GM12878 (cell line): ENCODE measurements around the gene ZFP3. TPM values are rescaled to one million over a fixed set of nuclear protein-coding genes. Genes with fewer than 3 reads are reported as not detected.
"Not testable (repeated sequence)": the region's sequence is repeated elsewhere in the genome, so short reads cannot be mapped to it uniquely, and the experiment has no call there.

ENCODE experiments used
- ATAC-seq: fragments of 200-7000 bp; cut with Tn5 transposase; 3 replicates; pipeline ENCODE4 v1.9.1; 2020; ENCODE audit warnings: mild to moderate bottlenecking, moderate library complexity
- BruUV-seq: library from RNA; stranded (reverse); fragments of 400-500 nt; replicated peaks from 2 replicates; lab custom pipeline; 2021; lab: Mats Ljungman, UMichigan
- CTCF ChIA-PET: fragments of 300-600 bp; sonication (Branson Sonifier 250); formaldehyde crosslinking; extraction: SDS; loops from one replicate; lab custom pipeline; 2021; ENCODE audit warnings: inconsistent platforms; lab: Yijun Ruan, JAX
- POLR2A ChIA-PET: fragments of 350-600 bp; formaldehyde crosslinking; extraction: SDS; loops from one replicate; lab custom pipeline; 2021; ENCODE audit warnings: inconsistent platforms; lab: Charles Lee
- RAD21 ChIA-PET: fragments of 300-600 bp; sonication (Branson Sonifier 250); formaldehyde crosslinking; loops from one replicate; lab custom pipeline; 2023; ENCODE audit warnings: antibody characterized with exemption; ENCODE audit not compliant: unreplicated experiment; lab: Charles Lee
- SMC1A ChIA-PET: fragments of 300-600 bp; sonication (Branson Sonifier 250); formaldehyde crosslinking; loops from one replicate; lab custom pipeline; 2023; ENCODE audit not compliant: unreplicated experiment, uncharacterized antibody; lab: Charles Lee
- DNase-seq: peaks from one replicate; pipeline ENCODE4 v3.0.0-alpha.2; 2011; ENCODE audit warnings: low read depth, low spot score
- FAIRE-seq: peaks from 3 replicates; lab custom pipeline; 2011; peaks lifted over from hg19 to GRCh38; lab: Jason Lieb, UNC
- H2AFZ ChIP-seq: 2 replicates; pipeline ENCODE4 v1.6.0; 2011; ENCODE audit warnings: low read depth, low read length, control low read depth; ENCODE audit not compliant: control insufficient read depth
- H3K27ac ChIP-seq: 2 replicates; pipeline ENCODE4 v1.5.1; 2011; ENCODE audit warnings: control low read depth; ENCODE audit not compliant: control insufficient read depth, insufficient read depth
- H3K27me3 ChIP-seq, 2 experiments: replicated peaks in 1 of 2; 2 replicates each; pipeline versions ENCODE4 v1.6.0 to v1.6.1; 2011; ENCODE audit warnings: low read length in 1 of 2; ENCODE audit not compliant: control insufficient read depth in 2 of 2, insufficient read depth in 2 of 2
- H3K36me3 ChIP-seq, 2 experiments: 2 replicates each; pipeline ENCODE4 v1.5.1; 2011; ENCODE audit warnings: low read length in 1 of 2; ENCODE audit not compliant: control insufficient read depth in 2 of 2, insufficient read depth in 2 of 2
- H3K4me1 ChIP-seq: 2 replicates; pipeline ENCODE4 v1.6.1; 2011; ENCODE audit warnings: mild to moderate bottlenecking, low read length, moderate library complexity, mixed read lengths; ENCODE audit not compliant: control insufficient read depth, insufficient read depth
- H3K4me2 ChIP-seq: 2 replicates; pipeline ENCODE4 v1.6.0; 2011; ENCODE audit warnings: control low read depth; ENCODE audit not compliant: control insufficient read depth, insufficient read depth
- H3K4me3 ChIP-seq: fragments of 200-600 bp; sonication (generic); 2 replicates; pipeline ENCODE4 v1.5.1; 2016
- H3K79me2 ChIP-seq: 2 replicates; pipeline ENCODE4 v1.6.0; 2011; ENCODE audit warnings: low read length; ENCODE audit not compliant: control insufficient read depth, insufficient read depth
- H3K9ac ChIP-seq: 2 replicates; pipeline ENCODE4 v1.8.0; 2011; ENCODE audit warnings: low read length, control low read depth, mixed read lengths; ENCODE audit not compliant: control insufficient read depth, insufficient read depth
- H3K9me3 ChIP-seq: replicated peaks from 3 replicates; pipeline ENCODE4 v1.5.1; 2011; ENCODE audit warnings: mild to moderate bottlenecking, low read length; ENCODE audit not compliant: control insufficient read depth, insufficient read depth
- H4K20me1 ChIP-seq: 2 replicates; pipeline ENCODE4 v1.6.0; 2011; ENCODE audit not compliant: control insufficient read depth, insufficient read depth
- BRCA1 ChIP-seq: IDR thresholded peaks from 2 replicates; pipeline ENCODE4 v1.6.1; 2011; ENCODE audit warnings: low read depth, low read length, improper control_type of control experiment
- CREM ChIP-seq: IDR thresholded peaks from 2 replicates; pipeline ENCODE4 v1.6.1; 2014; ENCODE audit warnings: antibody characterized with exemption, low read depth
- EED ChIP-seq: sonication (generic); IDR thresholded peaks from 2 replicates; pipeline ENCODE4 v1.6.1; 2016; ENCODE audit warnings: antibody characterized with exemption, low read depth
- ETV6 ChIP-seq, 2 experiments: fragments of 450-650 bp in 1 of 2; IDR thresholded peaks in 1 of 2; conservative IDR thresholded peaks in 1 of 2; 2 replicates each; pipeline ENCODE4 v1.6.1; 2014; ENCODE audit warnings: antibody characterized with exemption in 1 of 2, borderline replicate concordance in 1 of 2, low read depth in 1 of 2, mild to moderate bottlenecking in 1 of 2, moderate library complexity in 1 of 2
- KDM1A ChIP-seq: fragments of 200-600 bp; sonication (generic); IDR thresholded peaks from 2 replicates; pipeline ENCODE4 v1.6.1; 2016; ENCODE audit warnings: borderline replicate concordance
- NFXL1 ChIP-seq: fragments of 450-650 bp; IDR thresholded peaks from 2 replicates; pipeline ENCODE4 v1.6.1; 2017; ENCODE audit warnings: antibody characterized with exemption, mild to moderate bottlenecking, borderline replicate concordance
- POLR2AphosphoS2 ChIP-seq: IDR thresholded peaks from 2 replicates; pipeline ENCODE4 v1.6.1; 2011; ENCODE audit warnings: low read depth, mild to moderate bottlenecking, low read length, improper control_type of control experiment, moderate library complexity
- RBBP5 ChIP-seq: fragments of 200-600 bp; sonication (generic); conservative IDR thresholded peaks from 2 replicates; pipeline ENCODE4 v1.6.1; 2016
- RCOR1 ChIP-seq: conservative IDR thresholded peaks from 2 replicates; pipeline ENCODE4 v1.6.1; 2012; ENCODE audit warnings: low read depth, low read length, improper control_type of control experiment
- ZZZ3 ChIP-seq: IDR thresholded peaks from 2 replicates; pipeline ENCODE4 v1.6.1; 2011; ENCODE audit warnings: low read depth; ENCODE audit not compliant: control insufficient read depth, insufficient read length
- WGBS: methylation state at CpG from one replicate; pipeline ENCODE4 v1.1.6; 2016; ENCODE audit warnings: low lambda C conversion rate; ENCODE audit not compliant: insufficient replicate concordance, insufficient coverage; ENCODE audit errors: missing lambda C conversion rate; 5-methylcytosine and 5-hydroxymethylcytosine counted together
- in situ Hi-C: fragments of 300-500 bp; cut with MboI; formaldehyde crosslinking; loops from 9 replicates; pipeline ENCODE4 v1.14.3; 2018; ENCODE audit warnings: mixed read lengths
- intact Hi-C: fragments of 100-400 bp; cut with micrococcal nuclease; formaldehyde crosslinking; loops from one replicate; pipeline ENCODE4 v1.14.2; 2022; ENCODE audit not compliant: unreplicated experiment
- polyA plus RNA-seq, 11 experiments: library from polyadenylated mRNA; depleted of rRNA in 4 of 11; unstranded in 6 of 11; stranded (reverse) in 5 of 11; fragments of >200 nt; fragmentation: Nextera tagmentation in 4 of 11; fragmentation: Illumina TruSeq in 1 of 11; extraction: Ambion mirVana in 4 of 11; extraction: Trizol in 1 of 11; gene quantifications; 1 replicate in 1 of 11; 2 replicates in 10 of 11; pipeline versions ENCODE4 v1.2.1 to v1.2.3, GENCODE V29; 2011 to 2016; ENCODE audit warnings: inconsistent platforms in 2 of 11, missing spikeins in 2 of 11, low read depth in 1 of 11
- total RNA-seq, 4 experiments: library from RNA; depleted of rRNA in 3 of 4; stranded (reverse); fragments of >200 nt in 3 of 4; fragmentation: Illumina TruSeq in 1 of 4; extraction: Trizol in 1 of 4; gene quantifications; 2 replicates each; pipeline versions ENCODE4 v1.2.1 to v1.2.3, GENCODE V29; 2013 to 2021
- TF ChIP-seq, protein P1 (sequence below): IDR thresholded peaks from 2 replicates; pipeline ENCODE4 v1.6.1; 2012; ENCODE audit warnings: low read length, inconsistent platforms
- TF ChIP-seq, protein P2 (sequence below): IDR thresholded peaks from 2 replicates; pipeline ENCODE4 v1.6.1; 2012; ENCODE audit warnings: low read depth, low read length, improper control_type of control experiment
- TF ChIP-seq, protein P3 (sequence below): fragments of 450-650 bp; IDR thresholded peaks from 2 replicates; pipeline ENCODE4 v1.6.1; 2017; ENCODE audit warnings: mild to moderate bottlenecking, moderate library complexity

Gene ZFP3
- total and polyA plus RNA-seq, 10 of the 15 experiments (the other 5 are each of a cell fraction or from before 2014, with no cell fraction given), result 0.37 to 4.1 (median 1.6) TPM

DNA sequence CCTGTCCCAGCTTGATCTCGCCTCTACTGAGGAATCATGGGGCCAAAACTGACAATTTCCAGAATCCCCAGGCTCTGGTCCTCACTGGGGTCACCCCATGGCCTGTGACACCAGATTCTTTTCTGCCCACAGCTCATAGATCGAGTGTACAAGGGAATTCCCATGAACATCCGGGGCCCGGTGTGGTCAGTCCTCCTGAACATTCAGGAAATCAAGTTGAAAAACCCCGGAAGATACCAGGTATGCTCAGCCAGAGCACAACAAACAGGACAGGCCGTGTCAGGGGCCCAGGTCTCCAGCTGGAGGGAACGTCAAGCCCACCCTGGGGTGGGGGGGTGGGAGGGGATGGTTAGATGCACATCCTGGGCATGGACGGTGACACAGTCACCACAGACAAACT, 55.0 kb downstream of the ZFP3 start:
- Histone ChIP-seq H3K9me3 (no peaks in the 10 kb centered on the region), H3K27ac (no peak overlapping the region), H3K4me1 (no peaks in the 10 kb centered on the region), H2AFZ (no peak overlapping the region), H3K79me2 (no peaks in the 10 kb centered on the region), H3K4me2 (no peak overlapping the region), H3K36me3 (no peaks in the 10 kb centered on the region), H3K4me3 (no peak overlapping the region), H3K27me3 (no peaks in the 10 kb centered on the region), H4K20me1 (no peaks in the 10 kb centered on the region), H3K9ac (no peak overlapping the region)
- ChIA-PET RAD21 (no interaction called here), CTCF (no interaction called here), POLR2A (no interaction called here), SMC1A (interaction anchor here (0.8 kb wide), 1 partner anchor 20 kb away, joined by 3 read pairs; no protein-coding TSS in a partner anchor)
- FAIRE-seq (no peak), DNase-seq (no peak), ATAC-seq (no peak)
- 28% methylated on average over 7 of the region's 8 CpGs for WGBS
- intact Hi-C loops (no loop called here), in situ Hi-C loops (no loop called here)
- TF ChIP-seq RBBP5, result no peak
- no peak for TF ChIP-seq ZZZ3
- TF ChIP-seq KDM1A, result no peak
- no peak for TF ChIP-seq POLR2AphosphoS2
- TF ChIP-seq, protein P1, sequence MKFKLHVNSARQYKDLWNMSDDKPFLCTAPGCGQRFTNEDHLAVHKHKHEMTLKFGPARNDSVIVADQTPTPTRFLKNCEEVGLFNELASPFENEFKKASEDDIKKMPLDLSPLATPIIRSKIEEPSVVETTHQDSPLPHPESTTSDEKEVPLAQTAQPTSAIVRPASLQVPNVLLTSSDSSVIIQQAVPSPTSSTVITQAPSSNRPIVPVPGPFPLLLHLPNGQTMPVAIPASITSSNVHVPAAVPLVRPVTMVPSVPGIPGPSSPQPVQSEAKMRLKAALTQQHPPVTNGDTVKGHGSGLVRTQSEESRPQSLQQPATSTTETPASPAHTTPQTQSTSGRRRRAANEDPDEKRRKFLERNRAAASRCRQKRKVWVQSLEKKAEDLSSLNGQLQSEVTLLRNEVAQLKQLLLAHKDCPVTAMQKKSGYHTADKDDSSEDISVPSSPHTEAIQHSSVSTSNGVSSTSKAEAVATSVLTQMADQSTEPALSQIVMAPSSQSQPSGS, result no peak
- TF ChIP-seq EED, result no peak
- no peak for TF ChIP-seq RCOR1
- TF ChIP-seq, protein P2, sequence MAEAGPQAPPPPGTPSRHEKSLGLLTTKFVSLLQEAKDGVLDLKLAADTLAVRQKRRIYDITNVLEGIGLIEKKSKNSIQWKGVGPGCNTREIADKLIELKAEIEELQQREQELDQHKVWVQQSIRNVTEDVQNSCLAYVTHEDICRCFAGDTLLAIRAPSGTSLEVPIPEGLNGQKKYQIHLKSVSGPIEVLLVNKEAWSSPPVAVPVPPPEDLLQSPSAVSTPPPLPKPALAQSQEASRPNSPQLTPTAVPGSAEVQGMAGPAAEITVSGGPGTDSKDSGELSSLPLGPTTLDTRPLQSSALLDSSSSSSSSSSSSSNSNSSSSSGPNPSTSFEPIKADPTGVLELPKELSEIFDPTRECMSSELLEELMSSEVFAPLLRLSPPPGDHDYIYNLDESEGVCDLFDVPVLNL, result no peak
- no peak for TF ChIP-seq CREM
- TF ChIP-seq, protein P3, sequence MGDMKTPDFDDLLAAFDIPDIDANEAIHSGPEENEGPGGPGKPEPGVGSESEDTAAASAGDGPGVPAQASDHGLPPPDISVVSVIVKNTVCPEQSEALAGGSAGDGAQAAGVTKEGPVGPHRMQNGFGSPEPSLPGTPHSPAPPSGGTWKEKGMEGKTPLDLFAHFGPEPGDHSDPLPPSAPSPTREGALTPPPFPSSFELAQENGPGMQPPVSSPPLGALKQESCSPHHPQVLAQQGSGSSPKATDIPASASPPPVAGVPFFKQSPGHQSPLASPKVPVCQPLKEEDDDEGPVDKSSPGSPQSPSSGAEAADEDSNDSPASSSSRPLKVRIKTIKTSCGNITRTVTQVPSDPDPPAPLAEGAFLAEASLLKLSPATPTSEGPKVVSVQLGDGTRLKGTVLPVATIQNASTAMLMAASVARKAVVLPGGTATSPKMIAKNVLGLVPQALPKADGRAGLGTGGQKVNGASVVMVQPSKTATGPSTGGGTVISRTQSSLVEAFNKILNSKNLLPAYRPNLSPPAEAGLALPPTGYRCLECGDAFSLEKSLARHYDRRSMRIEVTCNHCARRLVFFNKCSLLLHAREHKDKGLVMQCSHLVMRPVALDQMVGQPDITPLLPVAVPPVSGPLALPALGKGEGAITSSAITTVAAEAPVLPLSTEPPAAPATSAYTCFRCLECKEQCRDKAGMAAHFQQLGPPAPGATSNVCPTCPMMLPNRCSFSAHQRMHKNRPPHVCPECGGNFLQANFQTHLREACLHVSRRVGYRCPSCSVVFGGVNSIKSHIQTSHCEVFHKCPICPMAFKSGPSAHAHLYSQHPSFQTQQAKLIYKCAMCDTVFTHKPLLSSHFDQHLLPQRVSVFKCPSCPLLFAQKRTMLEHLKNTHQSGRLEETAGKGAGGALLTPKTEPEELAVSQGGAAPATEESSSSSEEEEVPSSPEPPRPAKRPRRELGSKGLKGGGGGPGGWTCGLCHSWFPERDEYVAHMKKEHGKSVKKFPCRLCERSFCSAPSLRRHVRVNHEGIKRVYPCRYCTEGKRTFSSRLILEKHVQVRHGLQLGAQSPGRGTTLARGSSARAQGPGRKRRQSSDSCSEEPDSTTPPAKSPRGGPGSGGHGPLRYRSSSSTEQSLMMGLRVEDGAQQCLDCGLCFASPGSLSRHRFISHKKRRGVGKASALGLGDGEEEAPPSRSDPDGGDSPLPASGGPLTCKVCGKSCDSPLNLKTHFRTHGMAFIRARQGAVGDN, result no peak
- no peak for TF ChIP-seq ETV6 (conservative IDR thresholded peaks at IDR 0.05 in 1 of 2, IDR thresholded peaks at IDR 0.05 in 1 of 2; ENCODE audit: borderline replicate concordance in 1 of 2, low read depth in 1 of 2)
- TF ChIP-seq NFXL1, result no peak
- TF ChIP-seq BRCA1, result no peak
- no TSS peak for BruUV-seq

DNA sequence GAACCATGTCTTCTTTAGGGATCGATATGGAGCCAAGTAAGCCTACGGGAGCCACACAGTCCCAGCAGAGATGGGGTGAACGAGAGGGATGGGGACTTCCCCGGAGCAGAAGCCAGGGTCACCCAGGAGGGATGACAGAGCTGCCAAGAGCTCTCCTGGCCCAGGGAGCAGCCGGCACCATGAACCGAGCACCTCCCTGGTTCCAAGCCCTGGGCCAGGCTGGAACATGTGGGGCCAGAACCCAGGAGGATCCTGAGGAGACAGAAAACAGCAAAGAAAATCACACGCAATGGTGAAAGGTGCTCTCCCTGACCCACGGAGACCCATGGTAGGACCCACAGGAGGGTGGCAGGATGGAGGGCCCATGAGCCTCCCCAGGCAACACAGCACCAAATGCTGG, 55.7 kb downstream of the ZFP3 start:
- H2AFZ ChIP-seq, H3K27ac ChIP-seq, CTCF ChIA-PET, intact Hi-C loops, SMC1A ChIA-PET, DNase-seq, FAIRE-seq, H3K9ac ChIP-seq, POLR2A ChIA-PET, BruUV-seq, H3K9me3 ChIP-seq, H3K79me2 ChIP-seq, H3K4me3 ChIP-seq, ATAC-seq, in situ Hi-C loops, H3K27me3 ChIP-seq, H3K4me2 ChIP-seq, H3K4me1 ChIP-seq, H3K36me3 ChIP-seq, H4K20me1 ChIP-seq, RAD21 ChIA-PET: not testable (repeated sequence)
- 34% methylated on average over 8 of the region's 8 CpGs for WGBS
